NCI-H2107 (cell line): Measurements from ENCODE around the gene GSKIP.
"Not testable (repeated sequence)": the region's sequence is repeated elsewhere in the genome, so short reads cannot be mapped to it uniquely, and the experiment has no call there.

Experiments used
- DNase-seq: peaks from one replicate; lab custom pipeline; 2025; lab: John Stamatoyannopoulos, UW

Gene GSKIP

GRCh38 chr14:96362965-96363750, at the start of gene GSKIP, which contains the start of gene ATG2B:
GSKIP (plus strand) TSS chr14:96363526; CDS start chr14:96382248, 18,722 bp downstream.
ATG2B (minus strand) TSS chr14:96363341; CDS start chr14:96362976, 365 bp downstream.
- peak; percentile 98 for DNase-seq

GRCh38 chr14:96316087-96316486, 47.2 kb upstream of the GSKIP start:
- no peak for DNase-seq

- DNase-seq: no peak
These were observed 44.5 kb upstream of the GSKIP start for GRCh38 chr14:96318836-96319235.

GRCh38 chr14:96320605-96321004, 42.7 kb upstream of the GSKIP start:
- DNase-seq: no peak

- no peak for DNase-seq
These were observed 39.1 kb upstream of the GSKIP start for GRCh38 chr14:96324219-96324618.

- no peak for DNase-seq
These were observed 24.8 kb upstream of the GSKIP start for GRCh38 chr14:96338551-96338950.

- DNase-seq: no peak
These were observed 22.0 kb upstream of the GSKIP start for GRCh38 chr14:96341323-96341722.

- DNase-seq: no peak
These were observed 17.7 kb upstream of the GSKIP start for GRCh38 chr14:96345669-96346068.

GRCh38 chr14:96347957-96348356, 15.4 kb upstream of the GSKIP start:
- not testable (repeated sequence) for DNase-seq

- DNase-seq: no peak
These were observed 13.8 kb upstream of the GSKIP start for GRCh38 chr14:96349286-96350075.

- no peak for DNase-seq
These were observed 11.3 kb upstream of the GSKIP start for GRCh38 chr14:96351986-96352385.

- no peak for DNase-seq
These were observed 10.6 kb upstream of the GSKIP start for GRCh38 chr14:96352708-96353107.

GRCh38 chr14:96354246-96354645, 9.1 kb upstream of the GSKIP start:
- no peak for DNase-seq

GRCh38 chr14:96357216-96357615, 6.1 kb upstream of the GSKIP start:
- DNase-seq: no peak

- no peak for DNase-seq
These were observed 3.4 kb upstream of the GSKIP start for GRCh38 chr14:96359959-96360358.

- peak; percentile 54 for DNase-seq
These were observed 1.0 kb upstream of the GSKIP start for GRCh38 chr14:96362071-96362964.

GRCh38 chr14:96363751-96364336, 518 bp downstream of the GSKIP start:
- DNase-seq: peak; percentile 20

GRCh38 chr14:96364962-96365361, 1.6 kb downstream of the GSKIP start:
- DNase-seq: no peak

GRCh38 chr14:96368534-96368933, 5.2 kb downstream of the GSKIP start:
- DNase-seq: no peak

- no peak for DNase-seq
These were observed 7.2 kb downstream of the GSKIP start for GRCh38 chr14:96370528-96370927.

GRCh38 chr14:96373538-96373937, 10.2 kb downstream of the GSKIP start:
- DNase-seq: no peak

GRCh38 chr14:96376093-96376492, 12.8 kb downstream of the GSKIP start:
- no peak for DNase-seq
